ENCODE results near the gene H1-8. TPM values are rescaled to one million over a fixed set of nuclear protein-coding genes. Genes with fewer than 3 reads are reported as not detected.

The H1-8 gene
- total RNA-seq, 4 donors from 2014 or later: not detected

GRCh38 chr3:129562803-129563202, 19.8 kb downstream of the H1-8 start:
- TF ChIP-seq, protein P1, sequence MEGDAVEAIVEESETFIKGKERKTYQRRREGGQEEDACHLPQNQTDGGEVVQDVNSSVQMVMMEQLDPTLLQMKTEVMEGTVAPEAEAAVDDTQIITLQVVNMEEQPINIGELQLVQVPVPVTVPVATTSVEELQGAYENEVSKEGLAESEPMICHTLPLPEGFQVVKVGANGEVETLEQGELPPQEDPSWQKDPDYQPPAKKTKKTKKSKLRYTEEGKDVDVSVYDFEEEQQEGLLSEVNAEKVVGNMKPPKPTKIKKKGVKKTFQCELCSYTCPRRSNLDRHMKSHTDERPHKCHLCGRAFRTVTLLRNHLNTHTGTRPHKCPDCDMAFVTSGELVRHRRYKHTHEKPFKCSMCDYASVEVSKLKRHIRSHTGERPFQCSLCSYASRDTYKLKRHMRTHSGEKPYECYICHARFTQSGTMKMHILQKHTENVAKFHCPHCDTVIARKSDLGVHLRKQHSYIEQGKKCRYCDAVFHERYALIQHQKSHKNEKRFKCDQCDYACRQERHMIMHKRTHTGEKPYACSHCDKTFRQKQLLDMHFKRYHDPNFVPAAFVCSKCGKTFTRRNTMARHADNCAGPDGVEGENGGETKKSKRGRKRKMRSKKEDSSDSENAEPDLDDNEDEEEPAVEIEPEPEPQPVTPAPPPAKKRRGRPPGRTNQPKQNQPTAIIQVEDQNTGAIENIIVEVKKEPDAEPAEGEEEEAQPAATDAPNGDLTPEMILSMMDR (IDR thresholded peaks at IDR 0.05): no peak
- no peak for TF ChIP-seq POLR2A (IDR thresholded peaks at IDR 0.05)
- DNase-seq (ENCODE audit: low spot score in 2 of 2): no peak
- intact Hi-C loops (cut with DNase I; ENCODE audit: low total_unique reads): no loop called here
- WGBS, 2 donors: 92% methylated on average over 12 to 19 of the region's 19 CpGs
- H3K4me3 ChIP-seq (ENCODE audit: low read depth, poor library complexity, severe bottlenecking): no peak overlapping the region

DNA sequence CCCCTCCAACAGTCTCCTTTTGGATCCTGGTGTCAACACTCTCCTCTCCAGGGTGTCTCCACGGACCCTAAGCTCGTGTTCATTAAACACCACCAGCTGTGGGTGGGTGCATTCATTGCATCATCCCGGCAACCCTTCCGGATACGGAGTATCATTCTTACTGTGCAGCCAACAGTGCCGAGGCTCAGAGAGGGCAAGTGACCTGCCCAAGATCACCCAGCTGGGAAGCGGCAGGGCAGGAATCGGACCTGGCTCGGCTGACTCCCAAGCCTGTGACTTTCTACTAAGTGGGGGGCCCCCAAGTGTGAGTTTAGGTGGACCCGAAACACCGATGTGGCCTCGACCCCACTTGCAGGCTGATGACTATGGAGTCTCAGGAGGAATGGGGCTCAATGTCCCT, 20.4 kb downstream of the H1-8 start:
- TF ChIP-seq, protein P1 (IDR thresholded peaks at IDR 0.05): no peak
- no peak for TF ChIP-seq POLR2A (IDR thresholded peaks at IDR 0.05)
- no peak for DNase-seq (ENCODE audit: low spot score in 2 of 2)
- intact Hi-C loops (cut with DNase I; ENCODE audit: low total_unique reads): no loop called here
- H3K4me3 ChIP-seq (ENCODE audit: low read depth, poor library complexity, severe bottlenecking): no peak overlapping the region
- WGBS, 2 donors: 87 to 88% methylated on average over 12 of the region's 12 CpGs

- no peak overlapping the region for H3K4me3 ChIP-seq (ENCODE audit: low read depth, poor library complexity, severe bottlenecking)
- no peak for DNase-seq (ENCODE audit: low spot score in 2 of 2)
- WGBS, 2 donors: 62 to 84% methylated on average over 8 of the region's 8 CpGs
- intact Hi-C loops (cut with DNase I; ENCODE audit: low total_unique reads): no loop called here
- TF ChIP-seq, protein P1 (IDR thresholded peaks at IDR 0.05): no peak
- TF ChIP-seq POLR2A (IDR thresholded peaks at IDR 0.05): no peak
Observed at GRCh38 chr3:129563850-129564535, 21.0 kb downstream of the H1-8 start.

DNA sequence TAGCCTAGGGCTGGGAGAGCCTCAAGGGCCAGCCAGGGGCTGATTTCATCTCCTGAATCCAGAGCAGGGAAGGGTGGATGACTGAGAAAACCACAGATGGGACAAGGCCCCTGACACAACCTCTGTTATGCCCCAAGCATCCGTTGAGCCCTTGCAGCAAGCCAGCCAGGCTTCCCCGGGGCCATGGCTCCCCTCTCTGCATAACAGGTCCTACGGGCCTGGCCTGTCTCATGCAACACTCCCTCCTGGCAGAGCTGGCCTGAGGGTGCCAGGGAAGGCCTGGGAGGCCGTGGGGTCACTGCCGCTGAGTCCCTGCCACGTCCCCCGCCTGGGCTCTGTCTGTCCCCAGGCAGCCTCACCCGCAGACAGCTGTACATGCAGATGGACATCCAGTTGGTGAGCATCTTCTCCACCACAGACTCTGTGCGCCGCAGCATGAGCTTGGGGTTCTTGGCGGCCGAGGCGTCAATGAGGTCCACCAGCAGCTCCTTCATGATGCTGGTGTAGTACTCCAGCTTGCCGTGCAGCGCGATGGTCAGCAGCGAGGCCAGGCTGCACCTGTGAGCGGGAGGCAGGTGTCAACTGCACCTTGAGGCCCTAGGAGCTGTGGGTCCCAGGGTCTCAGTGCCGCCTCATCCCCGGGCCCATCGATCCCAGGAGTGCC, 22.1 kb downstream of the H1-8 start:
- WGBS, 2 donors: 91 to 98% methylated on average over 6 to 19 of the region's 21 CpGs
- no peak overlapping the region for H3K4me3 ChIP-seq (ENCODE audit: low read depth, poor library complexity, severe bottlenecking)
- TF ChIP-seq, protein P1 (IDR thresholded peaks at IDR 0.05): no peak
- TF ChIP-seq POLR2A (IDR thresholded peaks at IDR 0.05): no peak
- intact Hi-C loops (cut with DNase I; ENCODE audit: low total_unique reads): no loop called here
- DNase-seq (ENCODE audit: low spot score in 2 of 2): no peak

DNA sequence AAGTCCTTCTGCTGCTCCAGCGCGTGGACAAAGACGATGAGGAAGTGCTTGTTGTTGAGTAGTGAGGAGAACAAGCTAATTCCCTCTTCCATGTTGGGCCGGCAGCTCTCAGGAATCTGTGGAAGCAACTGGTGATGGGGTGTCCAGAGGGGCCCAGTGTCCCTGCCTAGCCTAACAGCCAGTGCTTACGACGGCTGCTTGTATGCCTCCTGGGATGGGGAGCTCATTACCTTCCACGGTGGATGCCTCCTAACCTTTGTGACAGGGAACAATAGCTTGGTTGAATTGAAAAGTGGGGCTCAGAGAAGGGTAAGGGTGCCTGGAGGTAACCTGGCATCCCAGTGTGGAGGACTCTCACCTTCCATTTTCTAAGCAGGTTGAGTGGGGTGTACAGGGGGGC, 22.9 kb downstream of the H1-8 start:
- DNase-seq (ENCODE audit: low spot score in 2 of 2): no peak
- WGBS, 2 donors: 93 to 98% methylated on average over 7 of the region's 7 CpGs
- intact Hi-C loops (cut with DNase I; ENCODE audit: low total_unique reads): no loop called here
- TF ChIP-seq, protein P1 (IDR thresholded peaks at IDR 0.05): no peak
- TF ChIP-seq POLR2A (IDR thresholded peaks at IDR 0.05): no peak
- H3K4me3 ChIP-seq (ENCODE audit: low read depth, poor library complexity, severe bottlenecking): no peak overlapping the region
